IPS-NIHi7 (cell line): Measurements from ENCODE around the gene ANKRD65.
"Not testable (repeated sequence)": the region's sequence is repeated elsewhere in the genome, so short reads cannot be mapped to it uniquely, and the experiment has no call there.

Experiments
- DNase-seq: peaks from one replicate; pipeline ENCODE4 v3.0.0; 2012; ENCODE audit warnings: mixed read lengths; ENCODE audit errors: extremely low spot score

ANKRD65 gene

GRCh38 chr1:1430992-1431844, 10.1 kb upstream of the ANKRD65 start:
- no peak for DNase-seq

- peak; percentile 68 for DNase-seq
Measured at GRCh38 chr1:1430114-1430982, 9.3 kb upstream of the ANKRD65 start.

GRCh38 chr1:1429671-1430073, 8.6 kb upstream of the ANKRD65 start:
- no peak for DNase-seq

DNA sequence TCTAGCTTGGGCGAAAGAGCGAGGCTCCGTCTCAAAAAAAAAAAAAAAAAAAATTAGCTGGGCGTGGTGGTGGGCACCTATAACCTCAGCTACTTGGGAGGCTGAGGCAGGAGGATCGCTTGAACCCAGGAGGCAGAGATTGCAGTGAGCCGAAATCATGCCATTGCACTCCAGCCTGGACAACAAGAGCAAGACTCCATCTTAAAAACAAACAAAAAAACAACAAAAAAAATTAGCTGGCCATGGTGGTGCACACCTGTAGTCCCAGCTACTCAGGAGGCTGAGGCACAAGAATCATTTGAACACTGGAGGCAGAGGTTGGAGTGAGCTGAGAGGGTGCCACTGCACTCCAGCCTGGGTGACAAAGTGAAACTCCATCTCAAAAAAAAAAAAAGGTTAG, 7.9 kb upstream of the ANKRD65 start:
- DNase-seq = not testable (repeated sequence)

- DNase-seq = no peak
Measured at GRCh38 chr1:1428174-1428573, 7.1 kb upstream of the ANKRD65 start.

DNA sequence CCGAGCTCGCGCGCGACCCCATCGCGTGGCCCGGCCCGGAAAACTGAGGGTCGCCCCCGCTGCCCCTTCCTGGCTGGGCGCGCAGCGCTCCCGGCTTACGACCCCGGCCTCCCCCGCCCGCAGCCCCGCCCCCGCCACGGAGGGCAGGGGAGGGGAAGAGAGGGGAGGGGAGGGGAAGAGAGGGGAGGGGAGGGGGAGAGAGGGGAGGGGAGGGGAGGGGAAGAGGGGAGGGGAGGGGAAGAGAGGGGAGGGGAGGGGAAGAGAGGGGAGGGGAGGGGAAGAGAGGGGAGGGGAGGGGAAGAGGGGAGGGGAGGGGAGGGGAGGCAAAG, 6.7 kb upstream of the ANKRD65 start:
- peak; percentile 20 for DNase-seq

DNA sequence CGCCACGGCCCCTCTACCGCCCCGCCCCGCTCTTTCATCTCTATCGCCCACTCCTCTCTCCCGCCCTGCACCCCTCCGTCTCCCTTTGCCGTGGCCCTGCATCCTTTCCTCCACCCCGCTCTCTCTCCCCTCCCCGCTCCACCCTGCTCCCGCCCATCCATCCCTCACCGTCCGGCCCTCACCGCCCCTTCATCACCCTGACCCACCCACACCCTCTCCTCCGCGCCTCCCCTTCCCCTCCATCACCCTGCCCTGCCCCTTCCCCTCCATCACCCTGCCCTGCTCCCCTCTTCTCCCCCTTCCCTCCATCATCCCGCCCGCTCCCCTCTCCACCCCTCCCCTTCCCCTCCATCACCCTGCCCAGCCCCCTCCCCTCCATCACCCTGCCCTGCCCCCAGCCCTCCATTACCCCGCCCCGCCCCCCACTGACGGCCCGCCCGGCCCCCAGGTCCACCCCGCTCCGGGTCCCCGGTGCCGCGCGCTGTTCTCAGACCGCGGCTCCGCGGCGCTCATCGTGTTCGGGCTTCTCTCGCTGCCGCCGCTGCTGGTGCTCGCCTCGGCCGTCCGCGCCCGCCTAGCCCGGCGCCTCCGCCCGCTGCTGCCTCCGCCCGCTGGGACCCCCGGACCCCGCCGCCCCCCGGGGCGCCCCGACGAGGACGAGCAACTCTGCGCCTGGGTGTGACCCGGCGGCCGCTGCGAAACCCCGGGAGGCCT, 6.2 kb upstream of the ANKRD65 start:
- peak; percentile 45 for DNase-seq

DNA sequence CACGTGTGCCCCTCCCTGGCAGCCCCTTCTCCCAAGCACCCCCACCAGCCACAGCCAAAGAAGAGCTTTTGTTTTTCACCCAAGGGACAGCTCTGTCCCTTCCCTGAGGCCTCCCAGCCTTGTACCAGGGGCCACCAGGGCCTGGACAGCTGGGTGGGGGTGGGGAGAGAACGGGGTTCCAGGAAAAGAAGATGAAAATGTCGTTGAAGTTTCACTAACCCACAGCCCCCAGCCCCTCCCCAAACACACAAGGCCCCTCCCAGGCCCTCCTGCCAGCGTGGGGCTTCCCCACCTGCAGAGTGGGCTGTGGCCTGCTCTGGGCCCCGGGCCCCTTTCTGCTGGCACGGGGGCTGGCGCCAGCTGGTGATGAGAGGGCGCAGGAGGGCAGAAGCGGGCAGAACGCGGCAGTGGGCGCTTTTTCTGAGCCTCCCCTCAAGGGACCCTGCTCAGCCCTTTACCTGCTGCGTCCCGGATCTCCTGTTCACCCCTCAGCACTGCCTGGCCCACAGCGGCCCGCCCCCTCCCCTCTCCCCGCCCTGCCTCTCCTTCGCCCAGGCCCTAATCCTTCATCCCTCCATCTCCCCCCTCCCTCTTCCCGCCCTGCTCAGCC, 5.5 kb upstream of the ANKRD65 start:
- peak; percentile 78 for DNase-seq

DNA sequence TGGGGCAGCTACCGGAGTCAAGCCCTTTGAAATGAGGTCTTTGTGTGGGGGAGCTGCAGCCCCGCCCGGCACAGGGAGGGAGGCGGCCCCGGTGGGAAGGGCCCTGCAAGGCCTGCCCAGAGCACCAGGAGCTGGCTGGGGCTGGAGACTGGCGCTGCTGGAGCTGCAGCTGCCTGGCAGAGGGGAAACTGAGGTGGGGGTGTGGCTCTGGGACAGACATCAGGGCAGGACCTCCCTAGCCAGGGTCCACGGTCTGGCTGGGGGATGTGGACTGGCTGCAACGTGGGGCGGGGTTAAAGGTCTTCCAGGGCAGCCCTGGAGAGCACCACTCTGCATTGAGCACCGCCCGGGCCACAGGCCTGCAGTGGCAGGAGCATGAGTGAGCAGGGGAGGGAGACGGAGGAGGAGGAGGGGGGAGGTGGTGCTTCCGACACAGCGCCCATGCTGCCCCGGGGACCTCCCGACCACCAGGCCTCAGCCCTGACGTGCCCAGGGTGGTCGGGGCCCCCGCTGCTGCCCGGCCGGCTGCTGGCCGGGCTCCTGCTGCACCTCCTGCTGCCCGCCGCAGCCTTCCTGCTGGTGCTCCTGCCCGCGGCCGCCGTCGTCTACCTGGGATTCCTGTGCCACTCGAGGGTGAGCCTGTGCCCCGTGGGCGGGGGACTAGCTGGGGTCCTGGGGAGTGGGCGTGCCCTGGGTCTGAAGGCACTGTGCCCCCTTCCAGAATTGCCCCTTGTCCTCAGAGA, 4.8 kb upstream of the ANKRD65 start:
- peak; percentile 26 for DNase-seq

- peak; percentile 41 for DNase-seq
Measured at GRCh38 chr1:1425426-1425752, 4.3 kb upstream of the ANKRD65 start.

- DNase-seq = no peak
Measured at GRCh38 chr1:1424707-1425106, 3.6 kb upstream of the ANKRD65 start.

GRCh38 chr1:1423245-1423597, 2.1 kb upstream of the ANKRD65 start:
- no peak for DNase-seq

- DNase-seq = peak; percentile 10
Measured at GRCh38 chr1:1422465-1423244, 1.6 kb upstream of the ANKRD65 start.

DNA sequence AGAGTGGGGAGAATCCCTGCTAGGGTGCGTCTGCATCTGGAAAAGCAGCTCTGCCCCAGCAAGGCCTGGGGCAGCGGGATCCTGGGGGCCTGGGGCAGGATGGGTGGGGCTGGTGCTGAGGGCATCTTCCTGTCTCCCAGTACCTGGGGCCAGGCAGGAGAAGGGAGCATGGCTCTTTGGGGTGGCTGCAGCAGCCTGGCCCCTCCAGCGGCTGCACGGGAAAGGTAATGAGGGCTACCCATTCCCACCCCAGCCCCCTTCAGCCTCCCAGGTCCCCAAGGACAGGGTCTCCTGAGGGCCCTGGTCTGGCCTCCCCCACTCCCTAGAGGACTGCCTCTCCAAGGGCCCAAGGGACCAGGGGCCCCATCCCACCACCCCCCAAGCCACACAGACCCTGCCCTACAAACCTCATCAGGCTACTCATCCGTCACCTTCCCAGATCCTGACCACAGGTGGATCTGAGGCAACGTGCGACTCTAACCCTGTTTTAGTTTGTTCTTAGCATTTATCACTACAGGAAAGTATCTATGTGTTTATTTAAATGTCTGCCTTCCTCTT, 910 bp upstream of the ANKRD65 start:
- peak; percentile 7 for DNase-seq

DNA sequence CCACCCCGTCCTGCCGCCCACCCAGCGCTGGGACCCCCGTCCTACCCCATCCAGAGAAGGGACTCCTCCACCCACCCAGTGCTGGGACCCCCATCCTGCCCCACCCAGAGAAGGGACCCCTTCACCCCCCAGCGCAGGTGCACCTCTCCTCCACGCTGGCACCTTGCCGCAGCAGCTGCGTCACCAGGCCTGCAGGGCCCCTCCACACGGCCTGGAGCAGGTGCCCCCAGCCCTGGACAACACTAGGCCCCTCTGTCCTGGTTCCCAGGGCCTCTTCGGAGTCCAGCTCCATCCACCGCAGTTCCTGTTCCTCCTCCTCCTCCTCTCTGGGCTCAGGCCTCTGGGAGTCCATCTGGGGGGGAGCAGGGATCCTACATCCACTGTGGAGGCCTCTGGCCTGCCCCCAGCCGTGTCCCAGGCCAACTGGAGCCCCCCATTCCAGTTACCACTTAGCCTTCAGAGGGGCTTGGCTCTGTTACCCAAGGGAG, 378 bp downstream of the ANKRD65 start:
- no peak for DNase-seq

DNA sequence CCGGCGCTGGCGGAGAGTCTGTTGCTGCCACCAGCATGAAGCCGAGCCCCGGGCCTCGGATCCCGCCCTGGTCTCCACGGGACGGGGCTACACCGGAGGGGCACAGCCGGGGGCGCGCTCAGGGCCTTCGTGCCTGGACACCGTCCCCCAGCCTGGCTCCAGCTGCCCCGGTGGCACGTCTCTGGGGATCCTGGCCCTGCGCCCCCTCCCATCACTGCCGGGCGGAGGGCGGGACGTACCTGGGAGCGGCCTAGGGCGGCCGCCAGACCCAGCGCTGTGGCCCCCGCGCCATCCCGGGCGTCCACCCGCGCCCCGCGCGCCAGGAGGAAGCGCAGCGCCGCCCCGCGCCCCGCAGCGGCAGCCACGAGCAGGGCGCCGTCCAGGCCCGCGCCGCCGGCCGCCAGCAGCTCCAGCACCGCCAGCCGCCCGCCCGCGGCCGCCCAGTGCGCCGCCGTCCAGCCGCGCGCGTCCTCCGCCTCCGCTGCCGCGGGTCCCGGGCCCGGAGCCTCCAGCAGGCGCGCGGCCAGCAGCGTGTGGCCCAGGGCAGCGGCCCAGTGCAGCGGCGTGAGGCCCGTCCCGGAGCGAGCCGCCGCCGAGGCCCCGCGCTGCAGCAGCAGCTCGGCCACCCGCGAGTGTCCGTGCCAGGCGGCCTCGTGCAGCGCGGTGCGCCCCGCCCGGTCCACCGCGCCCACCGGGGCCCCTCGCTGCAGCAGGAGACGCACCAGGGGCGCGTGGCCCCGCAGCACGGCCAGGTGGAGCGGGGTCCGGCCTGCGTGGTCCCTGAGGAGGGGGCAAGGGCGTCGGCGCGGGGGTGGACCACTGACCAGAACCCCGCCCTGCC, 1.0 kb downstream of the ANKRD65 start:
- peak; percentile 36 for DNase-seq

DNA sequence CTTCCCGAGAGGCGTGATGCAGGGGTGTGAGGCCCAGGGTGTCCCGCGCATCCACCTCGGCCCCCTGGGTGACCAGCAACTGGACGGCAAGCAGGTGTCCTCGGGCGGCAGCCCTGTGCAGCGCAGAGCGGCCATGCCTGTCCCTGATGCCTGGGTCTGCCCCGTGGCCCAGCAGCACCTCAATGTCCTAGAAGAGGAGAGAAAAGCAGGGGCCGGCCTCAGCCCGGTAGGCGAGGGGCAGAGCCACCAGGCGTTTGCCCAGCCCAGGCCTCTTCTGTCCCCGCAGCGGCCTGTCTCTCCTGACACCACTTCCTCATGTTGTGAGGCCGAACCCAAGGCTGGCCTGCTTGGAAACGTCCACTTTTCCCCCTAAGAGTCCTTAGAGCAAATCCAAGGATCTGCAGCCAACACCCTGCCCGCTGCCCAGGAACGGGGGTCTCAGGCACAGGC, 1.7 kb downstream of the ANKRD65 start:
- DNase-seq = peak; percentile 5

- peak; percentile 8 for DNase-seq
Measured at GRCh38 chr1:1418464-1419362, 2.4 kb downstream of the ANKRD65 start.
